Measurements from ENCODE around the gene GPR160.
A peak's percentile ranks its signal among the peaks of the same experiment; 100 is the strongest.
"Not testable (repeated sequence)": the region's sequence is repeated elsewhere in the genome, so short reads cannot be mapped to it uniquely, and the experiment has no call there.

Gene GPR160

GRCh38 chr3:170037463-170038433 is at the start of gene GPR160:
Gene GPR160, plus strand, starts transcription at chr3:170037995. Its CDS starts 45,978 bp downstream, at chr3:170083973.
- peak; percentile 78 to 95 for DNase-seq

DNA sequence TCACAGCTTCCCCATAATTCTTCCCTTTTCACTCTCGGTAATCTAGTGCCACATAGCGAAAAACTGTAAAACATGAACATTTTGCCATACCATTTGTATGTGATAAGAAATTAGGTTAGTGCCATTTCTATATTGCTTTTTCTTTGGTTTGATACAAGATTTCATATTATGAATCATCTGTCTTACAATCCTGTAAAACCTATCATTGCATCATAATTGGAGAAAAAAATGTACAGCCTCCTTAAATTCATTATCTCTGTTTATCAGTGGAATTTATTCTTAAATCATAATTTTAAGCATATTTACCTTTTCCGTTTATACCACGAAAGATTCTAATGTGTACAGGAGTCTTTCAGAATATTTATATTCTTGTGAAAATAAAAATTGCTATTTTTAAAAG is 47.4 kb upstream of the GPR160 start:
- no peak for DNase-seq

DNA sequence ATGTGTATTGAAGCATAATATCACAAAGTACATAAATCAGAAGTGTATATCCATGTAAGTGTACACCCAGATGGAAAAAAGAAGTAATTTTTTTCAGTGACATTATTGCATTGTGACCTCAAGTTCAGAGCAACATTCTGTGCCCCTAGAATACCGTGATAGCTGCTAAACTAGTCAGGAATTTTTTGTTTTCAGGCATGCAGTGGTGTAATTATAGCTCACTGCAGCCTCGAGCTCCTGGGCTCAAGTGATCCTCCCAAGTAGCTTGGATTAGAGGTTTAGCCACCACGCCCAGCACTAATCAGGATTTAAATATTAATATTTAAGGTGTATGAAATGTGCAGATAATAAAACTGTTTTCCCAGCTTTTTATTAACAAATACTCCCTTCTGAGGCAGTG is 45.6 kb upstream of the GPR160 start:
- no peak for DNase-seq

DNA sequence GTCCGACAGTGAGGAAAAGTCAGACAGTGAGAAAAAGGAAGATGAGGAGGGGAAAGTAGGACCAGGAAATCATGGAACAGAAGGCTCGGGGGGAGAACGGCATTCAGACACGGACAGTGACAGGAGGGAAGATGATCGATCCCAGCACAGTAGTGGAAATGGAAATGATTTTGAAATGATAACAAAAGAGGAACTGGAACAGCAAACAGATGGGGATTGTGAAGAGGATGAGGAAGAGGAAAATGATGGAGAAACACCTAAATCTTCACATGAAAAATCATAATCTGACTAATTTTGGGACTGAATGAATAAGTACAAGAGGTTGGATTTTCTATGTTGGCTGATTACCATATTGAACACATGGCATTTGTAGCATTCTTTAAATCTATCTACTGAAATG is 45.0 kb upstream of the GPR160 start:
- no peak for DNase-seq

- no peak for DNase-seq
Observed at GRCh38 chr3:169993761-169994160, 44.0 kb upstream of the GPR160 start.

- DNase-seq = no peak
Observed at GRCh38 chr3:169996063-169996462, 41.7 kb upstream of the GPR160 start.

GRCh38 chr3:169998668-169999131 is 39.1 kb upstream of the GPR160 start:
- DNase-seq = no peak

- DNase-seq = no peak
Observed at GRCh38 chr3:169999433-169999832, 38.4 kb upstream of the GPR160 start.

GRCh38 chr3:170000051-170000450 is 37.7 kb upstream of the GPR160 start:
- no peak for DNase-seq

DNA sequence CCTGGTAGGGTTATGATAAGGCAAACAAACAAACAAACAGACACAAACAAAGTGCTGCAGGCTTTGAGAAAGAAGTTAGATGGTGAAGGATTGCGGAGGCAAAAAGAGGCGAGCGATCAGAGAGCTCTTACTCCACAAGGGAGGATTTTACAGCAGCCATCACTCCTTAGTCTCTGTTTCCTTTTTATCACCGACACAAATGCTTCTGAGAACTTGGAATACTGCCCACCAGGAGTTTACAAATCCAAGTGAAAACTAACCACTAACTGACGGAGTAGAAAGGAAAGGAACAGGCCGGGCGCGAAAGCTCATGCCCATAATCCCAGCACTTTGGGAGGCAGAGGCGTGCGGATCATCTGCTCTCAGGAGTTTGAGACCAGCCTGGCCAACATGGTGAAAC is 35.6 kb upstream of the GPR160 start:
- DNase-seq = no peak

- no peak for DNase-seq
Observed at GRCh38 chr3:170002879-170003278, 34.9 kb upstream of the GPR160 start.

- no peak for DNase-seq
Observed at GRCh38 chr3:170003881-170004356, 33.9 kb upstream of the GPR160 start.

- no peak for DNase-seq
Observed at GRCh38 chr3:170007031-170007663, 30.6 kb upstream of the GPR160 start.

- no peak for DNase-seq
Observed at GRCh38 chr3:170010498-170010897, 27.3 kb upstream of the GPR160 start.

DNA sequence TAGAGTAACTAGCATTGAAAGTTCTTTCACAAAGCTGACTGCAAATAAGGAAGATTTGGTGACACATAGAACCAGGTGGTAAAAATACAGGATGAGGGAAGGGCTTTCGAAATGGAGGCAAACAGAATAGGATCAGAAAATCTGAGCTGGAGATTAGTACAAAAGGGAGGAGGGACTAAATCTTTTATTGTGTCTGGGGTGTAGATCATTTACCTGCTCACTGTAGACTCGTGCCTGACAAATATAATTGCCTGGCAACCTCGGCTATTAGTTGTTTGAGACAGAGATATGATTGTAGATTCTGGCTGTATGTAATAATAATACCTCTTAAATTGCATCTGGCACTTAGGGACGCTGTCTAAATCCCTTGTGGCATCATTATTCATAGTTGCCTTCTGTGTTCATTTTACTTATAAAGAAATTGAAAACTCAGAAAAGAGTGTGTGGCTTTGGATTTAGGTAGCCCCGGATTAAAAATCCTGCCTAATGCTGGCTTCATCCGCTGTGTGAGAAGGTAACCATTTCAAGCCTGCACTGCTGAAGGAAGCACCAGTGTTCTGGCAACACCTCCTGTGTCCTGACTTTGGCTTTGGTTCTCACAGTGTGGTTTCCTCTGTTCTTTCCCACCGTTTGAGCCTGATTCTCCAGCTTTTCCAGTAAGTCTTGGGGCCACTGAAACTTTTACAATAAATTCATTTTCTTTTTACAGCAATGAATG is 25.0 kb upstream of the GPR160 start:
- DNase-seq = no peak

DNA sequence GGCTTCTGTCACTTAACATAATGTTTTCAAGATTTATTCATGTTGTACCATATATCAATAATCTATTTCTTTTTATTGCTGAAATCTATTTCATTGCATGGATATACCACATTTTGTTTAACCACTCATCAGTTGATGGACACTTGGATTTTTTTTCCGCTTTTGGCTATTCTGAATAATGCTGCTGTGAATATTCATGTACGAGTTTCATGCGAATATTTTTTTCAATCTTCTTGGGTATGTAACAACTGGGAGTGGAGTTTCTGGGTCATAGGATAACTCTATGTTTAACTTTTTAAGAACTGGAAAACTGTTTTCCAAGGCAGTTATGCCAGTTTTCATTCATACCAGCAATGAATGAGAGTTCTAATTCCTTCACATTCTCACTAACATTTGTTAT is 21.7 kb upstream of the GPR160 start:
- DNase-seq = no peak

DNA sequence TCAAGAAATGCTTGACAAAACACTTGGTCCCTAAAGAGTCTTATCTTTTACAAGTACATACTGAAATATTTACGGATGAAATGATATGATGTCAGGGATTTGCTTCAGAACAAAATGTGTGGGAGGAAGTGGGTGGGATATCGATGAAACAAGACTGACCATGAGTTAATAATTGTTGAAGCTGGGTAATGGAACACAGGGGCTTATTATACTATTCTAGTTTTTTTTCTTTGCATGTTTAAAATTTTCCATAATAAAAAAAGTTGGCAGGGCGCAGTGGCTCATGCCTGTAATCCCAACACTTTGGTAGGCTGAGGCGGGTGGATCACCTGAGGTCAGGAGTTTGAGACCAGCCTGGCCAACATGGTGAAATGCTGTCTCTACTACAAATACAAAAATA is 18.5 kb upstream of the GPR160 start:
- DNase-seq = not testable (repeated sequence)

GRCh38 chr3:170021083-170021482 is 16.7 kb upstream of the GPR160 start:
- DNase-seq = no peak

DNA sequence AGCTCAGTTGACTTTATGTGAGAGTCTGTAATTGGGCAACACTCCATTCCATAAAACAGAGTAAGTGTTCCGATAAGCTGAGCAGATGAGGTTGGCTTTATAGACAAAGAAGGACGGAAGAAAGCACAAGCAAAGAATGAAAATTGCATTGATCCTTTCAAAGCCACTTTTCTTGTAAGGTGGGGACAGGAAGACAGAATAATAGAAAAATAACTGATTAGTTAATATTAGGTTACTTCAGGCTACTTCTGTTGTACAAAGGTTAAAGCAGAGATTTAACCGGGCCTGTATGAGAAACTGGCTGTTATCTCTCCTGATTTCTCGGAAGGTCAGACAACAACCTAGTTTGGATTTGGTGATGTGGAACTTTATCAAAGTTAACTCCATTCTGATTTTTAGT is 15.5 kb upstream of the GPR160 start:
- no peak for DNase-seq

DNA sequence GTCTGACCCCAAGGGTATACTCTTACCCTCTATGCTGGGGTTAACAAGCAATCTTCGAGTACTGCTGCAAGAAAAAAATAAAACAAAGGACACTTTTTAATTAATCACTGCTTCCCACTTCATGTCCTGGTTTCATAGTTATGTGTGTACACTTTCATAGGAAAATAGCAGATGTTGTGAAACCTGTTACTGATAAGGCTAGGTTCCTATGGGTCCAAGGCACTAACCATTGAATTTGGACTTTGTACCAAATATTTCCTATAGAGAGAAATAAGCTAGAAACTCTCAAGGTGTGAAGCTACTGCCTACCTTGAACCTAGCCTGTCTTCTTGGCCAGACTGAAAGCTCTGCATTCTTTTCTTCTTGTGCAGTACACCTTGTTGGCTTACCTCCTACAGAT is 14.6 kb upstream of the GPR160 start:
- no peak for DNase-seq

GRCh38 chr3:170024581-170024980 is 13.2 kb upstream of the GPR160 start:
- no peak for DNase-seq

DNA sequence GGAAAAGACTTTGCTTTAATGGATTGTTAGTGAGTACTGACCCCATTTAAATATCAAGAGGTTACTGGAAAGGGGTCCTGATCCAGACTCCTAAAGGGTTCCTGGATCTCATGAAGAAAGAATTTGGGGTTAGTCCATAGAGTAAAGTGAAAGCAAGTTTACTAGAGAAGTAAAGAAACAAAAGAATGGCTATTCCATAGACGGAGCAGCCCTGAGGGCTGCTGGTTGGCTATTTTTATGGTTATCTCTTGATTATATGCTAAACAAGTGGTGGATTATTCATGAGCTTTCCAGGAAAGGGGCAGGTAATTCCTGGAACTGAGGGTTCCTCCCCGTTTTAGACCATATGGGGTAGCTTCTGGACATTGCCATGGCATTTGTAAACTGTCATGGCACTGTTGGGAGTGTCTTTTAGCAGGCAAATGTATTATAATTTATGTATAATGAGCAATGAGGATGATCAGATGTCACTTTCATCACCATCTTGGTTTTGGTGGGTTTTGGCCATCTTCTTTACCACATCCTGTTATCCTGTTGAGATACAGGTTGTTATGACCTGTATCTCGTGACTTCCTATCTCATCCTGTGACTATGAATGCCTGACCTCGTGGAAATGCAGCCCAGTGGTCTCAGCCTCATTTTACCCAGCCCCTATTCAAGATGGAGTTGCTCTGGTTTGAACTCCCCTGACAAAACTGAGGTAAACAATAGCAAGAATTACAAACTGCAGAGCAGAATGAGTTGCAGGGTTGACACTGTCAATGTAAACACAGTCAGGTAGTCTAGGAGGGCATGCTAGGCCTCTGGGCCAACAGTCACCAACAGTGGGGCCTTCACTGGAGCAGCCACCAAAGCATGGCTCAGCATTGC is 10.3 kb upstream of the GPR160 start:
- DNase-seq = no peak
